Glomerular endothelial cell (primary cell): ENCODE results near the gene NOD1. TPM values are rescaled to one million over a fixed set of nuclear protein-coding genes. Genes with fewer than 3 reads are reported as not detected.
"Not testable (repeated sequence)": the region's sequence is repeated elsewhere in the genome, so short reads cannot be mapped to it uniquely, and the experiment has no call there.

Experiments used
- DNase-seq: peaks from one replicate; pipeline ENCODE4 v3.0.0-alpha.2; 2011; ENCODE audit warnings: low read depth, low spot score; ENCODE audit errors: extremely low read depth
- total RNA-seq: library from RNA; depleted of rRNA; stranded (reverse); fragments of >200 nt; gene quantifications from 2 replicates; pipeline ENCODE4 v1.2.3, GENCODE V29; 2015

Gene NOD1
- total RNA-seq, 1 donor from 2014 or later, result 41.0 TPM

DNA sequence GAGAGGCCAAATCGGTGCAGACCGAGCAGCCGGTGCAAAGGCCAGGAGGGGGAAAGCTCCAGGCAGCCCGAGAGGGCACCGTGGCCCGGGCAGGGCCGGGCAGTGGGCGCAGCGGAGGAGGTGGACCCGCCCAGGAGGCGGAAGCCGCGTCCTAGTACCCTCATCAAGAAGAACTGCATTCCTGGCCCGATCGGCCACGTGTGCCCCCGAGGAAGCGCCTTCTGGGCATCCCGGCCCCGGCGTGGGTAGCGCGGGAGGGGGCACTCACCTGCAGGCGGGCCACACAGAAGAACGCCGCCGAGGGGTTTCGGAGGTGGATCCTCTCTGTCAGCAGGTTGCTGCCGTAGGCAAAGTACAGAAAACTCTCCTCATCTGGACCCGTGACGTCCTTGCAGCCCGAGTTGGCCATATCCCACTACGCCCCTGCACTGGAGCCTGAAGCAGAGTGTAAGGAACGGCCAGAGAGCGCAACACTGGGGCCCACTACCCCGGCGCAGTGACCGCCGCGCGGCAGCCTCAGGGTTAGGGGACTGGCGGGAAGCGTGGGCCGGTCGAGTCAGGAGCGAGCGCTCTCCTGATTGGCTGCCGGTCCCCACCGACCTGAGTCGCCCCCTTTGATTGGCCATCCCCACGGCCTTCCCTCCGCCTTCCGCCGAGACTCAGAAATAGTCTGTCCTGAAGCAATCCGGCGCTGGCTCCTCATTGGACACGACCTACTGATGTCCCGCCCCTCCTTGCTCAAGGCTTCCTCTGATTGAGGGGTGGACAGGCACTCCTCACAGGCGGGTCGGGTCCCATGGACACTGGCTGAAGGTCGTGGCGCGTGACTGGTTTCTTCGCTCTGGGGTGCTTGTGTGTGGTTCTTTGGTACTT is 26.0 kb upstream of the NOD1 start, which contains the start of gene GGCT:
Gene GGCT (minus strand): TSS at position 529 of the 873 bp plus-strand sequence. CDS start 120 bp downstream, at position 409.
- DNase-seq, result peak; percentile 87

DNA sequence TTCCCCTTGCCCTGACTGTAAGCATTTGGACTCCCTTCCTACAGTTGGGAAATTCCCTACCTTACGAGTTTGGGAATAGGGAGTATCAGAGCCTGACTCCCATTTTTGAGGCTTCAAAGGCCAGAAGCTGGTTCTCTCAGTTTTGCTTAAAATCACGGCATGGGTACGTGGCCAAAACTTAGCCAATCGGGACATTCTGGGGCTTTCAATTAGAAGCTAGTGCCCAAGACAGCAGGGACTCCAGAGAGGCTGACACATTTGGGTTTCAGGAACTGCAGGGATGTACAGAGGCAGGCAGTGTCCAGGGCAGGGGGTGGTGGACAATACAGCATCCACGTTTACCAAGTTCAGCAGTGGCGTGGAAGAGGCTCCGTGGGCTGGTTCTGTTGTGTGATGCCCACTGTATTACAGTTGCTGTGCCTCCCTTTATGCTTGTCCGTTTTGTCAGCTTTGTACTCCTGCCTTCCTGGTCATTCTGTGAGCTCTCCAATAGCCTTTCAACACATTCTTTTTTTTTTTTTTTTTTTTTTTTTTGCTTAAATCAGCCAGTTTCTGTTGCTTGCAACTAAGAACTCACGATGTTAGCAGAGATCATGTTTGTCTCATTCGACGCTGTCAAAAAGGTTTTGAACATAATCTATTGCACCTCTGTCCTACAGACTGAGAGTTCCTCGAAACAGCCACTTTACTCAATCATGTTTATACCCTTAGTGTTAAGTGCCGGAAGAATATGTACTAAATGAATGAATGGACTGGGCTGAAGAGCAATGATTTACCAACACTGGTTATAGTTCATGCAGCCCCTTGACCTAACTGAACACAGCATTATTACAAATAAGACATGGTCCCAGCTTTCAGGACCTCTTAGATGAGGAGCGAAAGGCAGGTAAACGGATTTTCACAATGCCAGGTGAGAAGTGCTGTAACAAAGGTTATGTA is 25.0 kb upstream of the NOD1 start:
- no peak for DNase-seq

DNA sequence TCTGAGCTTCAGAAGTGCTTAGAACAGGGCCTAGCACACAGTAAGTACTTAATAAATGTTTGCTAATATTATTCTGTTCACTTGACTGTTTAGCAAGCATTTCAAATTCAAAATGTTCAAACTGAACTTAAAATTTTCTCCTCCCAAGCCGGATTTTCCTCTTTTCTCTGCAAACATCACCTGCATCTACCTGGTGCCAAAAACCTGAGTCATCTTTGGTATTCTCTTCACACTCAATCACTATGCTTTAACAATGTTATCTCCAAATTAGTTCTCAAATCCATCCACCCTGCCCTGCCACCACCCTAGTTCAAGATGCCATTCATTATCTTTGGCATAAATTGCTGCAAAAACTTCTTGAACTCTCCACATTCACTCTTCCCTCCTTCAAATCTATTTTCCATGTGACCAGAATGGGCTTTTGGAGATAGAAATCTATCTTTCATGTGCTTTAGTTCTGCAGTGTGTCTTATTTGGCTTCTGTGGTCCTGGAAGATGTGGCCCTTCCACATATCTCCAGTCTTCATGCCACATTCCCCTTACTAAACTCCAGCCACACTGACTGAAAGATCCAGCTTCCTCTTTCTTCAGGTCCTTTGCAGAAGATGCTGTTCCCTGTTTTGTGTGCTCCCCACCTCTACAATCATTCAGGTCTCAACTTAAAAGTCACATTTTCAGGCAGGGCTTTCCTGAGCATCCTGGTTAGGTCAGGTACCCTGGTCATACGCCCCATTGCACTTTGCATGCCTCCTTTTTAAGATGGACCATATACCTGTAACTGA is 24.1 kb upstream of the NOD1 start:
- DNase-seq, result no peak

GRCh38 chr7:30501264-30501663 is 22.7 kb upstream of the NOD1 start:
- no peak for DNase-seq

DNA sequence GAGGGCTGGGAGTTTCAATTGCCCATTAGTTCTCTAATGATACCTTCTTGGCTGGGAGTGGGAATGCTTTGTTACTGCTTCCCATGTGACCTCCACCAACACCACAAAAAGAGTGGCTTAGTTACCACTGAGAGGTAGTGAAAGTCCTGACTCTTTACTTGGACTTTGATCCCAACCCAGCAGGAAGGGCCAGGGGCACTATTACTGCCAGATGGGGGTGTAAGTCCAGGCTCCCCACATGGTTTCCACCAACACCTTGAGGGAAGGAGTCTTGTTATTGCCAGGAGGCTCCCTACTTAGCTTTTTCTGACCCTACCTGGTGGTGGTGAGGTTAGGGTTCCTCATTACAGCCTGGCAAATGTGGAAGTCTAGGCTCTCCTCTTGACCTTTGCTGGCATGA is 14.6 kb upstream of the NOD1 start:
- no peak for DNase-seq

GRCh38 chr7:30491417-30491816 is 12.8 kb upstream of the NOD1 start:
- DNase-seq, result no peak

DNA sequence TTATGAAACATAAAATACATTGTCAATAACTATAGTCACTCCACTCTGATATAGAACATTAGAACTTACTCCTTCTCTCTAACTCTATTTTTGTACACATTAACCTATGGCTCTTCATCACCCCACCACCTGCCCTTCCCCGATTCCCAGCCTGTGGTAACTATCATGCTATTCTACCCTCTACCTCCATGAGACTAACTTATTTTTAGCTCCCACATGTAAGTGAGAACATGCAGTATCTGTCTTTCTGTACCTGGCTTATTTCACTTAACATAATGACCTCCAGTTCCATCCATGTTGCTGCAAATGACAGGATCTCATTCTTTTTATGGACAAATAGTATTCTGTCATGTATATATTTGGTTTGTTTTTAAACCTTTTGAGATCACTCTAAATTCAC is 8.8 kb upstream of the NOD1 start:
- DNase-seq, result no peak

GRCh38 chr7:30485667-30486066 is 7.1 kb upstream of the NOD1 start:
- DNase-seq, result no peak

DNA sequence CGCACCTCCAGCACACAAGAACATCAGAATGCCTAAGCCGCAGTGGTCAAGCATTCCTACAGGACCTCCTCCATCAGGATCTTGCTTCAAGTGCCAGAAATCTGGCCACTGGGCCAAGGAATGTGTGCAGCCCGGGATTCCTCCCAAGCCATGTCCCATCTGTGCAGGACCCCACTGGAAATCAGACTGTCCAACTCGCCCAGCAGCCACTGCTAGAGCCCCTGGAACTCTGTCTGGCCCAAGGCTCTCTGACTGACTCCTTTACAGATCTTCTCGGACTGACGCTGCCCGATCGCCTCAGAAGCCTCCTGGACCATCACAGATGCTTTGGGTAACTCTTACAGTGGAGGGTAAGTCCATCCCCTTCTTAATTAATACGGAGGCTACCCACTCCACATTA is 2.8 kb upstream of the NOD1 start:
- DNase-seq, result not testable (repeated sequence)

DNA sequence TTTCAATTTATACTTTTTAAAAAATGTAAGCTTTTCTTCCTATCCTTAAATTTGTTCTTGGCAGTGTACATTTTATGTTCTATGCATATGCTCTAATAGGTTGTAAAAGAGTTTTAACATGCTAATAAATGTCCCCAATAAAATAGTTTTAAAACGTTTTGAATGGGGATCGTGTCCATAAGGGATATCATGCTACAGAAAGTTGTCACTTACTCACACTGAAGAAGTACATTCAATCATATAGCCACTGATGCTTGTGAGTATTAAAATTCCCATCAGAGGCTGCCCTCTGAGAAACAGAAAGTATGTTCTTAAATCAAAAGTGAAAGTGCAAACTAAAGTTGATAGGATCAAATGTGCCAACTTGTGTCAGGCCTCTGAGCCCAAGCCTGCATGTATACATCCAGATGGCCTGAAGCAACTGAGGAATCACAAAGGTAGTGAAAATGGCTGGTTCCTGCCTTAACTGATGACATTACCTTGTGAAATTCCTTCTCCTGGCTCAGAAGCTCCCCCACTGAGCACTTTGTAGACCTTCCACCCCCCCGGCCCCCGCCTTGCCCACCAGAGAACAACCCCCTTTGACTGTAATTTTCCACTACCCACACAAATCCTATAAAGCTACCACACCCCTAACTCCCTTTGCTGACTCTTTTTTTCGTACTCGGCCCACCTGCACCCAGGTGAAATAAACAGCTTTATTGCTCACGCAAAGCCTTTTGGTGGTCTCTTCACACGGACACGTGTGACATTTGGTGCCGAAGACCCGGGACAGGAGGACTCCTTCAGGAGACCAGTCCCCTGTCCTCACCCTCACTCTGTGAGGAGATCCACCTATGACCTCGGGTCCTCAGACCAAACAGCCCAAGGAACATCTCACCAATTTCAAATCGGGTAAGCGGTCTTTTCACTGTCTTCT is 877 bp upstream of the NOD1 start:
- DNase-seq, result no peak

DNA sequence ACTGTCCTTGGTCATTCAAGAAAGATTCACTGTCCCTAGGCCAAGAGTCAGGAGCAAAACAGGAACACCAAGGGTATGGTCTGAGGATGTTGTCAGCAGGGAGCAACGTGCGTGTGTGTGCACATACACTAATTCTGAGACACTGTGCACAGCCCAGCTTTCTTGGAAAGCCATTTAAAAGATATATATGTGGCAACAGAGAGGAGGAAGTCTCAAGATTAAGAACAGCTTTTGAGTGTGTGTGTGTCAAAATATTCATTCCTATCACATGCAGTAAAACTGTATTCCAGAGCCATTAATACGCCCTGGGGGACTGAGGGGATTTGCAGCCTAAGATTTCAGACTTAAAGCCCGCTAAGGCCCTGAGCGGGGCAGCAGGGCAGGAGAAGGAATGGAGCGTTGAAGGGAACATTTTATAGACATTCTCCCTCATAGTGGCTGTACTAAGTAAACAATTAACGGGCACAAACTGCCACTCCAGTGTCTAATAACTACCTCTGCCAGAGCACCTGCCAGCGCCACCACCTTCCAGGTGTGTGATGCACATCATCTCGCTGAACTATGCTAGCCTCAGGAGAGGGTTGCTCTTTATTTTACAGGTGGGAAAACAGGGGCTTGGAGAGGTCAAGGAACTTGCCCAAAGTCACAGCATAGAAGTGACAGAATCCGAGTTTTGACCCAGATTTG is 2.0 kb downstream of the NOD1 start:
- no peak for DNase-seq

- no peak for DNase-seq
These were observed 3.0 kb downstream of the NOD1 start for GRCh38 chr7:30475580-30475979.

DNA sequence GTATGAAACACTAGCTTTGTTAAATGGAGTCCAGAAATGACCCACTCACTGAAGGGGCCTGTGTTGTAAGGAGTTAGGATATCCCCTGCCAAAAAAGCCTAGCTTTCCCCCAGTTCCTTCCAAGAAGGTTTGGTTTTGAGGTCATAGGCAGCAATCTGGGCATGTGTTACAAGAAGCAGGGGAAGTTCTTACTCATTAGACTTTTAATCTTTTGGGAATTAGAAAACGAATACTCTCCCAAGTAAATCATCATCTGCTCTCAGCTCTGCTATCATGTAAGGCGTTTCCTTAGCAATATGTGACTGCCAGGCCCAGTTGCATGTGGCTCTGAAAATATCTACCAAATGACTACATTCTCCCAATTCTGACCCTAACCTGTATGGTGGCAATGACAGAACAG is 3.7 kb downstream of the NOD1 start:
- no peak for DNase-seq

- no peak for DNase-seq
These were observed 4.1 kb downstream of the NOD1 start for GRCh38 chr7:30474485-30474884.

GRCh38 chr7:30473903-30474302 is 4.7 kb downstream of the NOD1 start:
- DNase-seq, result no peak

DNA sequence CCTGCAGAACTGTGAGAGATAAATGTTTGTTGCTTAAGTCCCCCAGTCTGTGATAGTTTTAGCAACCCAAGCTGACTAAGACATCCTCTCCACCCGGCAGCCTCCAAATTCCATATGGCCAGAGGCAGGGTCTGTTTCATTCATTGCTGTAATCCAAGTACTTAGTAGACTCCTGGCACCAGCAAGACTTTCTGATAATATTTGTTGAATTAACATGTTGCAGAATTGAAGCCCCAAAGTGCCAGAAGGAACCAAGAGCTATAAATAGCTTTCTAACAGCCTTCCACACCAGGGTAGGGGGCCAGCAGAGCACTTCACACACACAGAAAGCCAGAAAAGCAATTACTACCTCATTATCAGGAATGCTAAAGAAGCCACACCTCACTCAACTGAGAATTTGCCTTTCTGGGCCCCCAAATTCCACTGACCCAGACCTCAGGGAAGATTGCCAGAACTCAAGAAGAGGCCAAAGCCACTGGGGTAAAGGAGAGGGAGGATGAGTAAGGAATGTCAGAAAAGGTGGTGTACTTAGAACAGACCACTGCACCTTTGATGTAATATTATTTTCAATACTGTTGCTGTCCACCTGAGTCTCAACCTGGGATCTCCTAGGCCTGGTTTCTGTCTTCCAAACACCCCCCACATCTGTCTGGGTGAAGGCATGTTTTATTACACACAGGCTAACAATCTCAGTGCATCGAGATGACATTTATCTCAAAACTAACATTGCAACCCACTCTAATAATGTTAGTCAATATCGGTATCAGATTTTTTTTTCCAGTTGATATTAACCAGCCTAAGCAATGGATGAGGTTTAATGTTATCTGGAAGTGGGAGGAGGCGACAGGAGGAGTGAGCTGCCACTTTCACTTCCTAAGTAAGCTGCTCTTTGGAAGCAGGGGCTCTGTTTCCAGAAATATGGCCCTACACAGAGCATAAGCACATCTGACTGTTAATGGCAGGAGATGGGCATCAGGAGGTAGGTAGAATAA is 5.5 kb downstream of the NOD1 start:
- no peak for DNase-seq

DNA sequence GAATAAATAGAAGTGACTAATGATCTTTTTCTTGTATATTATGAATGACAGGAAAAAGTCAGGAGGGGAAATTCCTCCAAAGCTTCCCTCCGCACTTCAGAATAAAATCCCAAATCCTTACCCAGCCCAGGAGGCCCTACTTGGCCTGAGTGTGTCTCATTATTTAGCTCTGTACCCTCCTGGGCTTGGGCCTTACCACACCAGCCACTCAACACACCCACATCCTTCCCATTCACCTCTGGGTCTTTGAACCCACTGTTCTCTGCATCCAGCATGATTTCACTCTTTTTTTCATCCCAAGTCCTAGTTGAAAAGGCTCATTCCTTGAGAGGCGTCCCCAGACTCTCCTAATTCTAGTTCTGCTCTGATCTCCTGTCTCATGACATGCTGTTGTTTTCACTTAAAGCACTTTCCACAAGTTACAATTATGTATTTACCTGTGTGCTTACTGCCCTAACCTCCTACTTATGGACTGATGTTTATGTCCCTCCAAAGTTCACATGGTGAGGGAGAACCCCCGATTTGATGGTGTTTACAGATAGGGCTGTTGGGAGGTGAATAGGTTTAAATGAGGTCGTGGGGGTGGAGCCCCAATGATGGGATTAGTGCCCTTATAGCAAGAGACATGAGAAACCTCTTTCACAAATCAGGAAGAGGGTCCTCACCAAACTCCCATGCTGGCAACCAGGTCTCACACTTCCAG is 6.4 kb downstream of the NOD1 start:
- DNase-seq, result no peak
